Smooth muscle cell (in vitro differentiated cells): ENCODE results near the gene GLRB. TPM values are rescaled to one million over a fixed set of nuclear protein-coding genes. Genes with fewer than 3 reads are reported as not detected.

Experiments used
- DNase-seq: peaks from one replicate; lab custom pipeline; 2025; ENCODE audit not compliant: unreplicated experiment; lab: John Stamatoyannopoulos, UW
- H2AFZ ChIP-seq: fragments of 200-600 bp; sonication (generic); 2 replicates; pipeline ENCODE4 v1.6.0; 2016; ENCODE audit warnings: antibody characterized with exemption, low read depth, mild to moderate bottlenecking
- H3F3A ChIP-seq: fragments of 200-600 bp; sonication (generic); 2 replicates; pipeline ENCODE4 v1.6.0; 2017; ENCODE audit warnings: antibody characterized with exemption, low read depth
- H3K27ac ChIP-seq: fragments of 200-600 bp; sonication (generic); 2 replicates; pipeline ENCODE4 v1.5.1; 2016; ENCODE audit warnings: low read depth, mild to moderate bottlenecking
- H3K27me3 ChIP-seq: fragments of 200-600 bp; sonication (generic); 2 replicates; pipeline ENCODE4 v1.6.1; 2016; ENCODE audit warnings: low read depth, mild to moderate bottlenecking
- H3K36me3 ChIP-seq: fragments of 200-600 bp; sonication (generic); 2 replicates; pipeline ENCODE4 v1.5.1; 2016; ENCODE audit warnings: low read depth
- H3K4me1 ChIP-seq: fragments of 200-600 bp; sonication (generic); 2 replicates; pipeline ENCODE4 v1.5.1; 2016; ENCODE audit warnings: low read depth
- H3K4me2 ChIP-seq: fragments of 200-600 bp; sonication (generic); 2 replicates; pipeline ENCODE4 v1.6.0; 2016; ENCODE audit warnings: mild to moderate bottlenecking
- H3K4me3 ChIP-seq: fragments of 200-600 bp; sonication (generic); 2 replicates; pipeline ENCODE4 v1.5.1; 2016; ENCODE audit warnings: mild to moderate bottlenecking
- H3K79me2 ChIP-seq: fragments of 200-600 bp; sonication (generic); 2 replicates; pipeline ENCODE4 v1.6.0; 2016; ENCODE audit warnings: low read depth, mild to moderate bottlenecking
- H3K9ac ChIP-seq: fragments of 200-600 bp; sonication (generic); 2 replicates; pipeline ENCODE4 v1.6.0; 2016; ENCODE audit warnings: low read depth
- H3K9me3 ChIP-seq: fragments of 200-600 bp; sonication (generic); replicated peaks from 2 replicates; pipeline ENCODE4 v1.5.1; 2016; ENCODE audit warnings: low read depth
- H4K20me1 ChIP-seq: fragments of 200-600 bp; sonication (generic); 2 replicates; pipeline ENCODE4 v1.6.0; 2016; ENCODE audit warnings: low read depth
- CTCF ChIP-seq: fragments of 200-600 bp; sonication (generic); IDR thresholded peaks from 2 replicates; pipeline ENCODE4 v1.5.1; 2017; ENCODE audit warnings: borderline replicate concordance, mild to moderate bottlenecking, antibody characterized with exemption; ENCODE audit not compliant: insufficient read depth, poor library complexity, severe bottlenecking
- WGBS: methylation state at CpG from one replicate; pipeline ENCODE4 v1.1.7; 2016; ENCODE audit warnings: low lambda C conversion rate; 5-methylcytosine and 5-hydroxymethylcytosine counted together
- polyA plus RNA-seq: library from polyadenylated mRNA; unstranded; fragments of >200 nt; fragmentation: Nextera tagmentation; extraction: Ambion mirVana; gene quantifications from 2 replicates; pipeline ENCODE4 v1.2.1, GENCODE V29; 2016
- total RNA-seq: library from RNA; depleted of rRNA; stranded (reverse); fragments of >200 nt; gene quantifications from 2 replicates; pipeline ENCODE4 v1.2.3, GENCODE V29; 2014

Gene GLRB
- total and polyA plus RNA-seq, 2 experiments from 2014 or later = 4.0 to 14.2 TPM

GRCh38 chr4:157185363-157185762, 109.4 kb downstream of the GLRB start:
- Histone ChIP-seq H3K36me3 (no peaks in the 10 kb centered on the region), H2AFZ (no peak overlapping the region), H3K27me3 (no peaks in the 10 kb centered on the region), H3K27ac (no peak overlapping the region), H4K20me1 (no peaks in the 10 kb centered on the region), H3K4me3 (no peak overlapping the region), H3K4me2 (no peak overlapping the region), H3K9ac (no peak overlapping the region), H3F3A (no peaks in the 10 kb centered on the region), H3K79me2 (no peaks in the 10 kb centered on the region), H3K4me1 (peaks cover 7% of the 10 kb centered on the region), H3K9me3 (no peaks in the 10 kb centered on the region)
- no peak for TF ChIP-seq CTCF
- no peak for DNase-seq

GRCh38 chr4:157195374-157195773, 119.4 kb downstream of the GLRB start:
- WGBS = 95% methylated on average over 2 of the region's 2 CpGs
- no peaks in the 10 kb centered on the region for H3K36me3 ChIP-seq
- no peaks in the 10 kb centered on the region for H3K9me3 ChIP-seq
- no peaks in the 10 kb centered on the region for H3K79me2 ChIP-seq
- no peak overlapping the region for H3K4me3 ChIP-seq
- no peak overlapping the region for H3K27ac ChIP-seq
- no peaks in the 10 kb centered on the region for H4K20me1 ChIP-seq
- no peak for DNase-seq
- TF ChIP-seq CTCF = no peak
- H3K4me2 ChIP-seq = no peak overlapping the region
- H2AFZ ChIP-seq = no peak overlapping the region
- H3K27me3 ChIP-seq = no peaks in the 10 kb centered on the region
- no peak overlapping the region for H3K9ac ChIP-seq
- no peaks in the 10 kb centered on the region for H3K4me1 ChIP-seq
- H3F3A ChIP-seq = no peaks in the 10 kb centered on the region

GRCh38 chr4:157196046-157196445, 120.1 kb downstream of the GLRB start:
- no peak for DNase-seq
- no peak for TF ChIP-seq CTCF
- Histone ChIP-seq H3K36me3 (no peaks in the 10 kb centered on the region), H3K4me1 (no peaks in the 10 kb centered on the region), H3K9ac (no peak overlapping the region), H2AFZ (no peak overlapping the region), H3K79me2 (no peaks in the 10 kb centered on the region), H3F3A (no peaks in the 10 kb centered on the region), H3K4me2 (no peak overlapping the region), H4K20me1 (no peaks in the 10 kb centered on the region), H3K27me3 (no peaks in the 10 kb centered on the region), H3K4me3 (no peak overlapping the region), H3K9me3 (no peaks in the 10 kb centered on the region), H3K27ac (no peak overlapping the region)
- 97% methylated on average over 1 of the region's 1 CpG for WGBS

- Histone ChIP-seq H3K36me3 (no peaks in the 10 kb centered on the region), H3K4me3 (no peak overlapping the region), H3K27ac (no peak overlapping the region), H3K27me3 (no peaks in the 10 kb centered on the region), H3K9ac (no peak overlapping the region), H3K4me1 (no peaks in the 10 kb centered on the region), H2AFZ (no peak overlapping the region), H4K20me1 (no peaks in the 10 kb centered on the region), H3K79me2 (no peaks in the 10 kb centered on the region), H3K4me2 (no peak overlapping the region), H3F3A (no peaks in the 10 kb centered on the region), H3K9me3 (no peaks in the 10 kb centered on the region)
- TF ChIP-seq CTCF = peak; percentile 37
- DNase-seq = no peak
- 59% methylated on average over 17 of the region's 17 CpGs for WGBS
These were observed 128.8 kb downstream of the GLRB start for GRCh38 chr4:157204634-157205244.
